ENCODE data around the gene AIG1.

AIG1 gene

DNA sequence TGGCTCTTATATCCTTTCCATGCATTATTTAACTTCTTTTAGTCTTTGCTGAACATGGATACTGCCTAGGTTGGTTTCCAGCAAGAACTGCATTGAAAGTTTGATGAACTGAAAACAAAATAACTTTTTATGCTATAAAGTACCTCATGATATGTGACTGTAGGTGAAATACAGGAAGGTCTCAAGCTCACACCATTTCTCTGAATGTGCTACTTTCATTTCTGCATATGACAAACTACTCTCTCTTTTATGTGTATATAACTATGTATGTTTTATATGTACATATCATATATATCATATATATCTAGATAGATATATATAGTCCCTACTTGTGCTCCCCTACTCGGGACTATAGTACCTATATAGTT is 65.9 kb downstream of the AIG1 start:
- Histone ChIP-seq H3K4me2 (ENCODE audit: low read length) (no peak overlapping the region), H3K9ac (ENCODE audit: low read length) (no peak overlapping the region)
- no peak for TF ChIP-seq EZH2 (IDR thresholded peaks at IDR 0.05; ENCODE audit: borderline replicate concordance, low read length)
- TF ChIP-seq, protein P1, sequence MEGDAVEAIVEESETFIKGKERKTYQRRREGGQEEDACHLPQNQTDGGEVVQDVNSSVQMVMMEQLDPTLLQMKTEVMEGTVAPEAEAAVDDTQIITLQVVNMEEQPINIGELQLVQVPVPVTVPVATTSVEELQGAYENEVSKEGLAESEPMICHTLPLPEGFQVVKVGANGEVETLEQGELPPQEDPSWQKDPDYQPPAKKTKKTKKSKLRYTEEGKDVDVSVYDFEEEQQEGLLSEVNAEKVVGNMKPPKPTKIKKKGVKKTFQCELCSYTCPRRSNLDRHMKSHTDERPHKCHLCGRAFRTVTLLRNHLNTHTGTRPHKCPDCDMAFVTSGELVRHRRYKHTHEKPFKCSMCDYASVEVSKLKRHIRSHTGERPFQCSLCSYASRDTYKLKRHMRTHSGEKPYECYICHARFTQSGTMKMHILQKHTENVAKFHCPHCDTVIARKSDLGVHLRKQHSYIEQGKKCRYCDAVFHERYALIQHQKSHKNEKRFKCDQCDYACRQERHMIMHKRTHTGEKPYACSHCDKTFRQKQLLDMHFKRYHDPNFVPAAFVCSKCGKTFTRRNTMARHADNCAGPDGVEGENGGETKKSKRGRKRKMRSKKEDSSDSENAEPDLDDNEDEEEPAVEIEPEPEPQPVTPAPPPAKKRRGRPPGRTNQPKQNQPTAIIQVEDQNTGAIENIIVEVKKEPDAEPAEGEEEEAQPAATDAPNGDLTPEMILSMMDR (IDR thresholded peaks at IDR 0.05; ENCODE audit: low read length) = no peak

DNA sequence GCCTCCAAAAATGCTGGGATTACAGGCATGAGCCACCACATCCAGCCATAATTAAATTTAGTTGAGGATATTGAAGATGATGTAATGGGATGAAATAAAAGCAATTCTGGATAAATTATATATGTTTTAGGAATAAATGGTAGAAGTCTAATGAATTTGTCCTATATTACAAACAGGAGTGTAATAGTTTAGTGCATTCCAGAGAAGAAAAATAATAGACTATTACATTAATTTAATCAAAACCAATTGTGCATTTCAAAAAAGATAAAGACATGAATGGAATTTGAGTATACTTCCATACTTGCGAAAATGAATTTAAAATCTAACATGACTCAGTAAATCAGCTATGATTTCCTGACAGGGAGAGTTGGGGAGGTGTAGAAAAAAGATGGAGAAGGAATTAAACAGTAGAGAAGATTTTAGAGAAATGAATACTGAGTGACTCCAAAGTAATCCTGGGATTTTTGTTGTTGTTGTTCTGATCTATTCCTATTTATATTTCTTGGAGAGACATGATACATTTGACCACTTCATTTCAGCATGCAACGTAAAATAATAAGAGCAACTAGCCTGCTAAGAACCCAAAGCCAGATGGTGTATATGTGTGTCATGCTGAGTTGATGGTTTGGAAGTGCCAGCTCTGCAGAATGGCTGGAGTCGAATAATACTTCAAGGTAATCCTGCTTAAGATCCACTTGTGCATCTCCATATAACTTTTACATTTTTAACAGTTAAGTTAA is 67.4 kb downstream of the AIG1 start:
- Histone ChIP-seq H3K4me2 (ENCODE audit: low read length) (no peak overlapping the region), H3K27ac (ENCODE audit: low read depth, low read length, poor library complexity, severe bottlenecking) (no peak overlapping the region), H3K9me3 (ENCODE audit: low read length) (peaks cover 7% of the 10 kb centered on the region; the same call in 1 of the 2 replicates), H3K79me2 (ENCODE audit: insufficient read depth, low read length) (no peaks in the 10 kb centered on the region), H3K9ac (ENCODE audit: low read length) (no peak overlapping the region), H4K20me1 (ENCODE audit: insufficient read depth, low read length) (no peaks in the 10 kb centered on the region), H3K27me3 (ENCODE audit: insufficient read depth, low read length) (no peaks in the 10 kb centered on the region), H3K9me2 (ENCODE audit: low read depth, low read length) (no peaks in the 10 kb centered on the region), H3K36me3 (ENCODE audit: insufficient read depth, low read length) (no peaks in the 10 kb centered on the region), H2AFZ (ENCODE audit: low read length) (no peak overlapping the region), H3K4me1 (ENCODE audit: insufficient read depth, low read length, severe bottlenecking) (no peaks in the 10 kb centered on the region), H3F3A (ENCODE audit: insufficient read depth, low read length) (no peaks in the 10 kb centered on the region), H3K4me3 (ENCODE audit: low read depth, low read length, poor library complexity, severe bottlenecking) (no peak overlapping the region)
- TF ChIP-seq, protein P1 (IDR thresholded peaks at IDR 0.05; ENCODE audit: low read length) = no peak
- TF ChIP-seq EZH2 (IDR thresholded peaks at IDR 0.05; ENCODE audit: borderline replicate concordance, low read length) = no peak

More for the DNA sequence above, 65.9 kb downstream of the AIG1 start:
- Histone ChIP-seq H2AFZ (ENCODE audit: low read length) (no peak overlapping the region), H3K4me3 (ENCODE audit: low read depth, low read length, poor library complexity, severe bottlenecking) (no peak overlapping the region), H4K20me1 (ENCODE audit: insufficient read depth, low read length) (no peaks in the 10 kb centered on the region), H3K36me3 (ENCODE audit: insufficient read depth, low read length) (no peaks in the 10 kb centered on the region), H3K9me3 (ENCODE audit: low read length) (peaks cover 7% of the 10 kb centered on the region; the same call in 1 of the 2 replicates), H3K4me1 (ENCODE audit: insufficient read depth, low read length, severe bottlenecking) (no peaks in the 10 kb centered on the region), H3F3A (ENCODE audit: insufficient read depth, low read length) (no peaks in the 10 kb centered on the region), H3K9me2 (ENCODE audit: low read depth, low read length) (no peaks in the 10 kb centered on the region), H3K27ac (ENCODE audit: low read depth, low read length, poor library complexity, severe bottlenecking) (no peak overlapping the region), H3K27me3 (ENCODE audit: insufficient read depth, low read length) (no peaks in the 10 kb centered on the region), H3K79me2 (ENCODE audit: insufficient read depth, low read length) (no peaks in the 10 kb centered on the region)

DNA sequence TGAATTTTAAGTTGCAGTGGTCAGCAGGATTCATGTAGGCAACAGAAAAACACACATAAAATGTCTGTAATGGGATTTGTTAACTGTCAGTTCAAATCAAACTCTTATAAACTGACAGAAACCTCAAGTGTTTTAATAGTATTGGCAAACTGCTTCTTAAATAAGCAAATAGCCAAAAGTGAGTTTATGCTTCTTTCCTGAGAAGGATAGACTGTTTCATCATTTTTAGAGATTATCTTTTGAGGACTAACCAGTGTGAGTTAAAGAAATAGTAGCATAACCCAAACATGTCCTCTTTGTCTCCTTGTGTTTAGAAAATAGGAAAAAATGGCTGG is 68.0 kb downstream of the AIG1 start:
- TF ChIP-seq EZH2 (IDR thresholded peaks at IDR 0.05; ENCODE audit: borderline replicate concordance, low read length) = no peak
- TF ChIP-seq, protein P1 (IDR thresholded peaks at IDR 0.05; ENCODE audit: low read length) = no peak
- Histone ChIP-seq H3K36me3 (ENCODE audit: insufficient read depth, low read length) (no peaks in the 10 kb centered on the region), H2AFZ (ENCODE audit: low read length) (no peak overlapping the region)

More for the DNA sequence above, 68.0 kb downstream of the AIG1 start:
- no peaks in the 10 kb centered on the region for H4K20me1 ChIP-seq (ENCODE audit: insufficient read depth, low read length)
- no peak overlapping the region for H3K4me2 ChIP-seq (ENCODE audit: low read length)
- no peak overlapping the region for H3K27ac ChIP-seq (ENCODE audit: low read depth, low read length, poor library complexity, severe bottlenecking)
- H3K79me2 ChIP-seq (ENCODE audit: insufficient read depth, low read length) = no peaks in the 10 kb centered on the region
- no peak overlapping the region for H3K4me3 ChIP-seq (ENCODE audit: low read depth, low read length, poor library complexity, severe bottlenecking)
- peaks cover 7% of the 10 kb centered on the region; the same call in 1 of the 2 replicates for H3K9me3 ChIP-seq (ENCODE audit: low read length)
- H3K9me2 ChIP-seq (ENCODE audit: low read depth, low read length) = no peaks in the 10 kb centered on the region
- no peak overlapping the region for H3K9ac ChIP-seq (ENCODE audit: low read length)
- H3K27me3 ChIP-seq (ENCODE audit: insufficient read depth, low read length) = no peaks in the 10 kb centered on the region
- no peaks in the 10 kb centered on the region for H3F3A ChIP-seq (ENCODE audit: insufficient read depth, low read length)
- no peaks in the 10 kb centered on the region for H3K4me1 ChIP-seq (ENCODE audit: insufficient read depth, low read length, severe bottlenecking)

All from OCI-LY1 (cell line).